Erythroblast (primary cell): ENCODE results near the gene SPIB.

ENCODE experiments used
- GATA1 ChIP-seq: IDR thresholded peaks from 2 replicates; pipeline ENCODE4 v1.6.1; 2011; ENCODE audit warnings: low read depth, mild to moderate bottlenecking, control low read depth, low read length, moderate library complexity
- POLR2A ChIP-seq: IDR thresholded peaks from 2 replicates; pipeline ENCODE4 v1.6.1; 2011; ENCODE audit warnings: mild to moderate bottlenecking, low read length

DNA sequence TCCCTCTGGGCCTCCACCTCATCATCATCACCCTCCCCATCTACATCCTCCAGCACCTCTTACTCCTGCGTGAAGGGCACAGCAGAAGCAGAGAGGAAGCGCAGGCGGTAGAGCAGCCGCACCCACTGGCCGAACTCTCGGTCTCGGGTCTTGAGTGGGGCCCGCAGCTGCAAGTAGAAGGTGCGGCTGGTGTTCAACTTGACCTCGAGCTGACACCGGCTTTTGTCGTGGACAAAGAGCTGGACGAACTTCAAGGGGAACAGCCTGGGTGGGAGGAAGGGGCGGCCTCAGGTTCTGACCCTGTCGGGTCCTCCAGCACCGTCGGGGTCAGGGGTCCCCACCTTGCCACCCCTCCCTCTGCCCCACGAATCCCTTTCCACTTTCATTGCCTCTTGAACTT, 48.8 kb downstream of the SPIB start:
- TF ChIP-seq POLR2A (no peak), GATA1 (no peak)
